SH-SY5Y (cell line): ENCODE data around the gene LRRC25.

Experiments
- GATA2 ChIP-seq: IDR thresholded peaks from 2 replicates; pipeline ENCODE4 v1.6.1; 2011; ENCODE audit warnings: mild to moderate bottlenecking, low read depth, low read length
- GATA3 ChIP-seq: IDR thresholded peaks from 2 replicates; pipeline ENCODE4 v1.6.1; 2011; ENCODE audit warnings: low read depth, mild to moderate bottlenecking, low read length, moderate library complexity

The LRRC25 gene

GRCh38 chr19:18431351-18432197, 34.2 kb upstream of the LRRC25 start:
- TF ChIP-seq GATA2, result no peak

- TF ChIP-seq GATA2, result no peak
Observed at GRCh38 chr19:18430417-18431144, 33.2 kb upstream of the LRRC25 start.

GRCh38 chr19:18429717-18430416, 32.4 kb upstream of the LRRC25 start:
- TF ChIP-seq GATA2 (no peak), GATA3 (no peak)

GRCh38 chr19:18428787-18429674, 31.6 kb upstream of the LRRC25 start:
- no peak for TF ChIP-seq GATA3
- TF ChIP-seq GATA2, result no peak

GRCh38 chr19:18428173-18428786, 30.9 kb upstream of the LRRC25 start:
- TF ChIP-seq GATA3, result no peak
- TF ChIP-seq GATA2, result no peak

- TF ChIP-seq GATA2, result no peak
- no peak for TF ChIP-seq GATA3
Observed at GRCh38 chr19:18427743-18428113, 30.3 kb upstream of the LRRC25 start.

- TF ChIP-seq GATA3, result no peak
- no peak for TF ChIP-seq GATA2
Observed at GRCh38 chr19:18427080-18427742, 29.8 kb upstream of the LRRC25 start.

GRCh38 chr19:18426416-18426767, 29.0 kb upstream of the LRRC25 start:
- no peak for TF ChIP-seq GATA2
- TF ChIP-seq GATA3, result no peak

GRCh38 chr19:18425515-18426415, 28.3 kb upstream of the LRRC25 start:
- TF ChIP-seq GATA2 (no peak), GATA3 (no peak)

GRCh38 chr19:18424890-18425514, 27.6 kb upstream of the LRRC25 start:
- TF ChIP-seq GATA2 (no peak), GATA3 (no peak)

GRCh38 chr19:18424122-18424889, 26.9 kb upstream of the LRRC25 start:
- TF ChIP-seq GATA3, result no peak
- TF ChIP-seq GATA2, result no peak
